Measurements from ENCODE around the gene KCNA5.

GRCh38 chr12:5076761-5077160 is 33.1 kb downstream of the KCNA5 start:
- no peak for TF ChIP-seq CTCF (IDR thresholded peaks at IDR 0.05)
- no peak for TF ChIP-seq POLR2A (IDR thresholded peaks at IDR 0.05)
- TF ChIP-seq EP300 (IDR thresholded peaks at IDR 0.05; ENCODE audit: low read depth), result no peak
